Keratinocyte (primary cell): ENCODE results near the gene LYPD1. TPM values are rescaled to one million over a fixed set of nuclear protein-coding genes. Genes with fewer than 3 reads are reported as not detected.

Source experiments
- DNase-seq: peaks from one replicate; pipeline ENCODE4 v3.0.0-alpha.2; 2011; ENCODE audit warnings: low read depth, missing footprints, low spot score
- FAIRE-seq: peaks from 2 replicates; lab custom pipeline; 2011; peaks lifted over from hg19 to GRCh38; lab: Jason Lieb, UNC
- H2AFZ ChIP-seq: 2 replicates; pipeline ENCODE4 v1.6.0; 2012; ENCODE audit warnings: low read length, control low read depth, inconsistent platforms; ENCODE audit not compliant: control insufficient read depth
- H3K27ac ChIP-seq: 2 replicates; pipeline ENCODE4 v1.5.1; 2011; ENCODE audit warnings: low read length; ENCODE audit not compliant: control insufficient read depth, insufficient read depth
- H3K27me3 ChIP-seq: 3 replicates; pipeline ENCODE4 v1.6.0; 2011; ENCODE audit warnings: low read length; ENCODE audit not compliant: control insufficient read depth, insufficient read depth; ENCODE audit errors: extremely low read depth
- H3K36me3 ChIP-seq, 2 experiments: 2 replicates in 1 of 2; 3 replicates in 1 of 2; pipeline ENCODE4 v1.5.1; 2011; ENCODE audit warnings: low read length in 2 of 2, mild to moderate bottlenecking in 1 of 2; ENCODE audit not compliant: control insufficient read depth in 2 of 2, insufficient read depth in 2 of 2; ENCODE audit errors: extremely low read depth in 1 of 2
- H3K4me1 ChIP-seq: 3 replicates; pipeline ENCODE4 v1.5.1; 2011; ENCODE audit warnings: low read length; ENCODE audit not compliant: control insufficient read depth, insufficient read depth; ENCODE audit errors: extremely low read depth
- H3K4me2 ChIP-seq: 3 replicates; pipeline ENCODE4 v1.6.0; 2011; ENCODE audit warnings: low read depth, low read length; ENCODE audit not compliant: control insufficient read depth, insufficient read depth; ENCODE audit errors: extremely low read depth
- H3K4me3 ChIP-seq, 3 experiments: fragments of 200-600 bp in 1 of 3; sonication (generic) in 1 of 3; 2 replicates in 2 of 3; 3 replicates in 1 of 3; pipeline ENCODE4 v1.5.1; 2011 to 2016; ENCODE audit warnings: low read length in 3 of 3, mild to moderate bottlenecking in 3 of 3, control low read depth in 2 of 3, inconsistent platforms in 1 of 3, low read depth in 1 of 3, mixed read lengths in 1 of 3, mixed run types in 1 of 3, moderate library complexity in 1 of 3; ENCODE audit not compliant: control insufficient read depth in 2 of 3, insufficient read depth in 2 of 3; ENCODE audit errors: extremely low read depth in 1 of 3
- H3K79me2 ChIP-seq: 2 replicates; pipeline ENCODE4 v1.6.0; 2012; ENCODE audit warnings: low read length; ENCODE audit not compliant: control insufficient read depth, insufficient read depth
- H3K9ac ChIP-seq: 3 replicates; pipeline ENCODE4 v1.6.0; 2011; ENCODE audit warnings: low read length; ENCODE audit not compliant: control insufficient read depth, insufficient read depth; ENCODE audit errors: extremely low read depth
- H3K9me1 ChIP-seq: 3 replicates; pipeline ENCODE4 v1.6.0; 2011; ENCODE audit warnings: low read length; ENCODE audit not compliant: control insufficient read depth, insufficient read depth; ENCODE audit errors: extremely low read depth
- H3K9me3 ChIP-seq: 2 replicates; pipeline ENCODE4 v1.5.1; 2012; ENCODE audit warnings: low read depth, low read length; ENCODE audit not compliant: control insufficient read depth
- H4K20me1 ChIP-seq: 3 replicates; pipeline ENCODE4 v1.6.0; 2011; ENCODE audit warnings: low read length; ENCODE audit not compliant: control insufficient read depth, insufficient read depth; ENCODE audit errors: extremely low read depth
- EZH2 ChIP-seq: IDR thresholded peaks from one replicate; pipeline ENCODE4 v1.6.1; 2012; ENCODE audit warnings: inconsistent platforms, mild to moderate bottlenecking, low read length, moderate library complexity
- dilution Hi-C: fragments of 300-500 bp; cut with MboI; formaldehyde crosslinking; loops from one replicate; pipeline ENCODE4 v1.7.0; 2020; ENCODE audit warnings: low sequenced_read_pairs; ENCODE audit not compliant: extremely low pct_ligation_motif_present
- polyA plus RNA-seq, 5 experiments: library from polyadenylated mRNA; depleted of rRNA in 3 of 5; stranded (reverse) in 3 of 5; stranded (forward) in 1 of 5; unstranded in 1 of 5; fragments of >200 nt; gene quantifications; 1 replicate in 1 of 5; 2 replicates in 3 of 5; 3 replicates in 1 of 5; pipeline versions ENCODE4 v1.2.1 to v1.2.3, GENCODE V29; 2011 to 2012; ENCODE audit warnings: missing spikeins in 2 of 5, low read depth in 1 of 5, low replicate concordance in 1 of 5
- TF ChIP-seq, protein P1 (sequence below), 3 experiments: IDR thresholded peaks in 1 of 3; conservative IDR thresholded peaks in 1 of 3; optimal IDR thresholded peaks in 1 of 3; 2 replicates in 2 of 3; 3 replicates in 1 of 3; pipeline versions ENCODE3 to v1.5.1; 2011; ENCODE audit warnings: low read length in 3 of 3, mild to moderate bottlenecking in 3 of 3, moderate library complexity in 2 of 3, control low read depth in 1 of 3, inconsistent platforms in 1 of 3; ENCODE audit not compliant: insufficient read depth in 2 of 3; ENCODE audit errors: extremely low read depth in 1 of 3

LYPD1 gene
- polyA plus RNA-seq, 1 donor (not counting 4 experiments of a cell fraction or from before 2014, with no cell fraction given) = 0.03 TPM

DNA sequence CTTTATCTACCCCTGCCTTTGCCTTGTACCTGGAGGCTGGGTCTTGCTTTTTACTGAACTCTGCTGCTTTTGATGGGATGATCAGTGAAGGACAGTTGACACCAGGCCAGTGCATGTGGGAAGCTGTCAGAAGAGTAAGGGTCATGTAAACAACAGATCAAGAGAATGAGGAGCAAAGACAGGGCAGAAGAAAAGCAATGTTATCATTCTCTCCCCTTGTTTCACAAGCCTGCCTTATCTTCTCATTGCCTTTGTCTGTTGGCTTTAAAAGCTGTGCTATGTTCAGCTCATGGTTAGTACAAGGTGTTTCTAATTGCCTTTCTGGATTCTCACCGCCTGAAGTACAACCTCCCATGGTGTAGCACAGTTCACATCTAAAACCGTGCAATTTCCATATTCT lies 27.6 kb downstream of the LYPD1 start:
- no peaks in the 10 kb centered on the region for H3K4me1 ChIP-seq

DNA sequence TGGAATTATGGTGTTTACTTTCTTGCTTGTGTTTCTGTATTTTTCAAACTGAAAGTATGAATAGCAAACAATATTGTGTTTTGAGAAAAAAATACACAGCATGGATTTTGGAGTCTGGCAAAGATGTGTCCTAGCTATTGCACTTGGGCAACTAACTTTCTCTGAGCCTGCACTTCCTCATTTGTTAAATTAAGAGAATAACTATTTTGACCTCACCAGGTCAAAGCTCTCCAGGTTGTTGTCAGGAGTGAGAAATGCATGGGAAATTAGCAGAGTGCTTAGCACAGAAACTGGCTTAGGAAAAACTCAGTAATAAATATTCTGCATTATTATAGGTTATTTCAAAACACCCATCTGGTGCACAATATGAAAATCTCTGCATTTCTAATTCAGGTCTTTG lies 28.2 kb downstream of the LYPD1 start:
- no peak for DNase-seq
- H3K4me3 ChIP-seq = no peak overlapping the region
- dilution Hi-C loops = no loop called here

More for the DNA sequence above, 27.6 kb downstream of the LYPD1 start:
- no peaks in the 10 kb centered on the region for H3K9me3 ChIP-seq
- DNase-seq (no peak), FAIRE-seq (no peak)
- no peak overlapping the region for H3K9ac ChIP-seq
- H3K36me3 ChIP-seq = no peaks in the 10 kb centered on the region
- no peak overlapping the region for H3K4me3 ChIP-seq
- no peaks in the 10 kb centered on the region for H3K79me2 ChIP-seq
- H3K9me1 ChIP-seq = no peaks in the 10 kb centered on the region
- H2AFZ ChIP-seq = no peak overlapping the region
- H3K27me3 ChIP-seq = no peaks in the 10 kb centered on the region
- H3K4me2 ChIP-seq = no peak overlapping the region
- no peak overlapping the region for H3K27ac ChIP-seq
- no peaks in the 10 kb centered on the region for H4K20me1 ChIP-seq
- dilution Hi-C loops = no loop called here
- TF ChIP-seq EZH2 = no peak
- TF ChIP-seq, protein P1, sequence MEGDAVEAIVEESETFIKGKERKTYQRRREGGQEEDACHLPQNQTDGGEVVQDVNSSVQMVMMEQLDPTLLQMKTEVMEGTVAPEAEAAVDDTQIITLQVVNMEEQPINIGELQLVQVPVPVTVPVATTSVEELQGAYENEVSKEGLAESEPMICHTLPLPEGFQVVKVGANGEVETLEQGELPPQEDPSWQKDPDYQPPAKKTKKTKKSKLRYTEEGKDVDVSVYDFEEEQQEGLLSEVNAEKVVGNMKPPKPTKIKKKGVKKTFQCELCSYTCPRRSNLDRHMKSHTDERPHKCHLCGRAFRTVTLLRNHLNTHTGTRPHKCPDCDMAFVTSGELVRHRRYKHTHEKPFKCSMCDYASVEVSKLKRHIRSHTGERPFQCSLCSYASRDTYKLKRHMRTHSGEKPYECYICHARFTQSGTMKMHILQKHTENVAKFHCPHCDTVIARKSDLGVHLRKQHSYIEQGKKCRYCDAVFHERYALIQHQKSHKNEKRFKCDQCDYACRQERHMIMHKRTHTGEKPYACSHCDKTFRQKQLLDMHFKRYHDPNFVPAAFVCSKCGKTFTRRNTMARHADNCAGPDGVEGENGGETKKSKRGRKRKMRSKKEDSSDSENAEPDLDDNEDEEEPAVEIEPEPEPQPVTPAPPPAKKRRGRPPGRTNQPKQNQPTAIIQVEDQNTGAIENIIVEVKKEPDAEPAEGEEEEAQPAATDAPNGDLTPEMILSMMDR (optimal IDR thresholded peaks at IDR 0.05 in 1 of 3, IDR thresholded peaks at IDR 0.05 in 1 of 3, conservative IDR thresholded peaks at IDR 0.05 in 1 of 3; ENCODE audit: extremely low read depth in 1 of 3, insufficient read depth in 2 of 3, low read length in 3 of 3) = no peak

More for the DNA sequence above, 28.2 kb downstream of the LYPD1 start:
- H3K4me2 ChIP-seq = no peak overlapping the region
- H3K9me3 ChIP-seq = no peaks in the 10 kb centered on the region
- TF ChIP-seq, protein P1 (optimal IDR thresholded peaks at IDR 0.05 in 1 of 3, IDR thresholded peaks at IDR 0.05 in 1 of 3, conservative IDR thresholded peaks at IDR 0.05 in 1 of 3; ENCODE audit: extremely low read depth in 1 of 3, insufficient read depth in 2 of 3, low read length in 3 of 3) = no peak
- no peak for TF ChIP-seq EZH2
- no peaks in the 10 kb centered on the region for H3K36me3 ChIP-seq
- no peak overlapping the region for H3K27ac ChIP-seq
- H3K9ac ChIP-seq = no peak overlapping the region
- no peaks in the 10 kb centered on the region for H3K4me1 ChIP-seq
- H2AFZ ChIP-seq = no peak overlapping the region
- no peaks in the 10 kb centered on the region for H3K9me1 ChIP-seq
- H3K27me3 ChIP-seq = no peaks in the 10 kb centered on the region
- H3K79me2 ChIP-seq = no peaks in the 10 kb centered on the region
- H4K20me1 ChIP-seq = no peaks in the 10 kb centered on the region
- FAIRE-seq = no peak
